Ovary (tissue), 9 donors: ENCODE results near the gene OR52K1. TPM values are rescaled to one million over a fixed set of nuclear protein-coding genes. Genes with fewer than 3 reads are reported as not detected.

Source experiments
- DNase-seq, 5 donors: peaks; one replicate each; pipeline ENCODE4 v3.0.0-alpha.2; 2019 to 2020
- H3K27ac ChIP-seq, 2 donors: fragments of 200-600 bp; one replicate each; pipeline versions ENCODE4 v1.5.1 to v1.8.0; 2019 to 2022
- H3K27me3 ChIP-seq: fragments of 200-600 bp; one replicate; pipeline ENCODE4 v1.8.0; 2022
- H3K36me3 ChIP-seq: fragments of 200-600 bp; sonication (generic); one replicate; pipeline ENCODE4 v1.5.1; 2019
- H3K4me1 ChIP-seq: one replicate; pipeline ENCODE4 v1.8.1; 2013; ENCODE audit warnings: mild to moderate bottlenecking, moderate library complexity; ENCODE audit not compliant: insufficient read depth
- H3K4me3 ChIP-seq: fragments of 200-600 bp; sonication (generic); one replicate; pipeline ENCODE4 v1.5.1; 2017
- H3K9me3 ChIP-seq, 2 donors: fragments of 200-600 bp in 1 of 2; sonication (generic) in 1 of 2; one replicate each; pipeline versions ENCODE4 v1.5.1 to v1.8.1; 2013 to 2019; ENCODE audit warnings: mild to moderate bottlenecking in 1 of 2, moderate library complexity in 1 of 2
- CTCF ChIP-seq, 3 donors: fragments of 450-650 bp in 2 of 3; fragments of 200-600 bp in 1 of 3; IDR thresholded peaks; one replicate each; pipeline versions ENCODE4 v1.5.1 to v1.8.0; 2016 to 2022; ENCODE audit warnings: antibody characterized with exemption in 3 of 3, mild to moderate bottlenecking in 1 of 3
- EP300 ChIP-seq: sonication (generic); formaldehyde crosslinking; IDR thresholded peaks from one replicate; pipeline ENCODE4 v1.6.1; 2017; ENCODE audit warnings: antibody characterized with exemption
- POLR2A ChIP-seq: fragments of 450-650 bp; IDR thresholded peaks from one replicate; pipeline ENCODE4 v1.6.1; 2017; ENCODE audit warnings: antibody characterized with exemption, mild to moderate bottlenecking, moderate library complexity
- WGBS, 3 donors: extraction: QIAGEN DNeasy Blood & Tissue Kit in 1 of 3; methylation state at CpG; one replicate each; pipeline versions ENCODE4 v1.1.5 to v1.1.7; 2013 to 2017; 5-methylcytosine and 5-hydroxymethylcytosine counted together
- intact Hi-C, 4 donors: fragments of 100-400 bp; cut with DNase I; formaldehyde crosslinking; loops; one replicate each; pipeline versions ENCODE4 v1.11.0 to v1.15.1; 2022 to 2023
- polyA plus RNA-seq, 2 donors: library from polyadenylated mRNA; stranded (reverse); fragments of 200-250 nt in 1 of 2; fragments of 350-450 nt in 1 of 2; fragmentation: Illumina TruSeq in 1 of 2; extraction: RNeasy Lipid Tissue Mini Kit (QIAGEN cat#74804) in 1 of 2; gene quantifications; one replicate each; pipeline ENCODE4 v1.2.3, GENCODE V29; 2013 to 2014
- total RNA-seq, 7 donors: library from RNA; depleted of rRNA in 2 of 7; stranded (reverse); fragments of >200 nt in 2 of 7; fragmentation: NEBNext Ultra II Directional in 3 of 7; extraction: Animal tissue kit (Norgen Biotek cat#: 25700) in 3 of 7; gene quantifications; one replicate each; pipeline versions ENCODE4 v1.1.0 to v1.2.4, GENCODE V29; 2016 to 2023
- donor health status: DM: no; HTN: no; CAD: no; lungs with moderate emphysema.
- donor health status: DM: no; HTN: no; CAD: no.
- donor health status: Bipolar disorder and iron deficiency.
- donor health status: DM: yes; HTN: yes; CAD: no.
- donor health status: DM: no; HTN: no; CAD: no.
- donor health status: DM: yes; HTN: yes; CAD: no.

OR52K1 gene
- total and polyA plus RNA-seq, 9 donors = 0.05 to 0.37 (median 0.29) TPM; not detected in 1

DNA sequence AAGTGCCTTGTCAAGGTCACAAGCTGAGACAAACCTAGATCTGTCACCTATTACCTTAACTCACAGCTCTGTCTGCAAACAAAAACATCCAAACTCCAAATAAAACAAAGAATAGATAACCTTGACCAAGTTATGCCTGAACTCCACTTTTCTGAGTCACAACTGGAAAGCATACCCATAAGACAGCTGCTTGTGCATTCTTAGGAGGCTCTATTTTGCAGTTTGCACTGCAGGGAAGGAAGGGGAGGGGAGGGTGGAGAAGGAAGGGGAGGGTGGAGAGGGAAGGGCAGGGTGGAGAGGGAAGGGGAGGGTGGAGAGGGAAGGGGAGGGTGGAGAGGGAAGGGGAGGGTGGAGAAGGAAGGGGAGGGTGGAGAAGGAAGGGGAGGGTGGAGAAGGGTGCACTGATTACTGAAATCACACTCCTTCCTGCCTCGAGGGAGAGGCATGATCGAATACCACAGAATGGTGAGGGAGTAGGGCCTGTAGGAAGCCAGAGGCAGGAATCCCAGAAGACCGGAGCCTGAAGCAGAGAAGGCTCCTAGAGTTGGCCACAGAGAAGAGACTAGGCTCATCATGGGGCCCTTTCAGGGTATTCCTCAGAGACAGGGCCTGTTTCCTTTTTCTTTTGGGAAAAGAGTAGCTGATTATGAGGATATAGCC lies 39.1 kb upstream of the OR52K1 start:
- intact Hi-C loops = no loop called here
- WGBS, 3 donors = 14 to 29% (median 22%) methylated on average over 3 of the region's 3 CpGs
- no peaks in the 10 kb centered on the region for H3K36me3 ChIP-seq

DNA sequence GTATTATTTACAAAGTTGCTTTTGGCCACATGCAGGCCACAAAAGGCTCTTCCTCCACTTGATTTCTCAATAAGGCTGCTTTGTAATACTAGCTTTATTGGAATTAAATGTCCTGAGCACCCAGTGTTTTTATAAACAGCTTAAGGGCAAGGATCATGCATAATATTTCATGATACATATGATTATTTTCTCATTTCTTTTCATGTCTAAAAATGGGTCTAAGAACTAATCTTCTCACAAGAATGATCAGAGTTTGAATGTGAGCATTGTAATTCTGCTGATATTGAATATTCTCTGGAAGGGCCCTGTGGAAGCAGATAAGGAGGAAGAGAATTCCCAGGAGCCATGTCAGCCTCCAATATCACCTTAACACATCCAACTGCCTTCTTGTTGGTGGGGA lies 33.5 kb upstream of the OR52K1 start, which contains the start of gene OR52K2:
OR52K2 (plus strand) TSS at position 301 of the 400 bp plus-strand sequence; CDS start at position 346, 45 bp downstream.
- intact Hi-C loops = no loop called here
- H3K9me3 ChIP-seq = no peaks in the 10 kb centered on the region
- no peaks in the 10 kb centered on the region for H3K27me3 ChIP-seq
- no peak within 1 kb of the TSS for H3K27ac ChIP-seq
- DNase-seq = no peak
- H3K4me1 ChIP-seq = no peaks in the 10 kb centered on the region
- H3K4me3 ChIP-seq = no peak within 1 kb of the TSS
- TF ChIP-seq POLR2A = no peak
- no peak for TF ChIP-seq EP300
- no peak for TF ChIP-seq CTCF (IDR thresholded peaks at IDR 0.05)
- no peaks in the 10 kb centered on the region for H3K36me3 ChIP-seq

More for the DNA sequence above, 39.1 kb upstream of the OR52K1 start:
- Histone ChIP-seq H3K27ac (no peak overlapping the region), H3K4me3 (no peak overlapping the region), H3K9me3 (no peaks in the 10 kb centered on the region), H3K4me1 (no peaks in the 10 kb centered on the region), H3K27me3 (no peaks in the 10 kb centered on the region)
- no peak for TF ChIP-seq CTCF (IDR thresholded peaks at IDR 0.05)
- no peak for TF ChIP-seq POLR2A
- TF ChIP-seq EP300 = no peak
- DNase-seq = no peak

DNA sequence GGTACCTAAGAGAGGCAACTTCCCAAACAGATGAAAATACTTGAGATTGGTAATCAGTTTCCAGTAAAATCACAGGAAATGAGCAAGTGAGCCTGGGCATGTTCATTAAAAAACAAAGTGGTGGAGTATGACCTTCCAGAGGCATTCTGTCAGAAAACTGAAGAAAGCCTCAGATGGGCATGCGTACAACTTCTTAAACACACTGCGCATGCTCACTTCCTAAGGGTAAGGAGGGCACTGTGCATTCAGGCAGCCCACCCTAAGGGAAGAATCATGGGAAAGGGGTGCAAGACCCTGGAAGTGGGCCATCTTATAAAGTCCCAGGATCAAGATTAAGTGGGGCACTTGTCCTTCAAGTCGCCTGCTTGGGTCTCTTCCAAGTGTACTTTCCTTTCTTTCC lies 29.3 kb upstream of the OR52K1 start:
- TF ChIP-seq CTCF (IDR thresholded peaks at IDR 0.05) (no peak), POLR2A (no peak), EP300 (no peak)
- no peak for DNase-seq
- WGBS, 3 donors = 75 to 94% (median 90%) methylated on average over 3 of the region's 3 CpGs
- Histone ChIP-seq H3K27ac (no peak overlapping the region), H3K4me3 (no peak overlapping the region), H3K9me3 (no peaks in the 10 kb centered on the region), H3K36me3 (no peaks in the 10 kb centered on the region), H3K4me1 (no peaks in the 10 kb centered on the region), H3K27me3 (no peaks in the 10 kb centered on the region)
- intact Hi-C loops = no loop called here

GRCh38 chr11:4454021-4454420 lies 28.4 kb upstream of the OR52K1 start:
- TF ChIP-seq CTCF (IDR thresholded peaks at IDR 0.05) (no peak), EP300 (no peak)

More at GRCh38 chr11:4454021-4454420, 28.4 kb upstream of the OR52K1 start:
- Histone ChIP-seq H3K27ac (no peak overlapping the region), H3K4me1 (no peaks in the 10 kb centered on the region), H3K9me3 (no peaks in the 10 kb centered on the region), H3K27me3 (no peaks in the 10 kb centered on the region), H3K36me3 (no peaks in the 10 kb centered on the region), H3K4me3 (no peak overlapping the region)
- intact Hi-C loops = no loop called here
- DNase-seq = no peak
